Measurements from ENCODE around the gene MED27. TPM values are rescaled to one million over a fixed set of nuclear protein-coding genes. Genes with fewer than 3 reads are reported as not detected.

Gene MED27
- total RNA-seq, 1 experiment from 2014 or later: 30.4 TPM

DNA sequence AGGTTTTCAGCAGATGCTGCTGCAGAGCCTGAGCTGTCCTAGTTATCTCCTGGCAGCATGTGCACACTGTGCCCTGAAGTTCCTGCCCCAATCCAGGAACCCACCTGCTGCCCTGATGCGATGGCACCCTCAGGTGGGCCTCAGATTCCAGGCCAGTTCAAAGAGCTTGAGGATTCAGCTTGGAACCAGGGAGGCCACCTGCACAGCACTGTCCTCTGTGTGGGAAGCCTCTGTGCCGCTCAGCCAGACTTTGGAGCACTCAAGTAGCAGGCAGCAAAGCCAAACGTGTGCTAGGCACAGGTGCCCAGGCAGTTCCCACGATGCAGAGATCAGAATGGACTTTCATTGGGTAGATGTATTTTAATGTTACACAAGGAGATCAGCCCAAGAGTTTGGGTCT, 207.0 kb downstream of the MED27 start:
- Histone ChIP-seq H3K4me3 (ENCODE audit: low read depth, low read length) (no peak overlapping the region), H3K4me1 (no peaks in the 10 kb centered on the region), H3K9me3 (no peaks in the 10 kb centered on the region), H3K27me3 (replicated peaks; ENCODE audit: control insufficient read depth, insufficient read depth, low read length) (no peaks in the 10 kb centered on the region), H3K36me3 (ENCODE audit: control insufficient read depth, insufficient read depth, low read length) (no peaks in the 10 kb centered on the region)
- TF ChIP-seq, protein P1, sequence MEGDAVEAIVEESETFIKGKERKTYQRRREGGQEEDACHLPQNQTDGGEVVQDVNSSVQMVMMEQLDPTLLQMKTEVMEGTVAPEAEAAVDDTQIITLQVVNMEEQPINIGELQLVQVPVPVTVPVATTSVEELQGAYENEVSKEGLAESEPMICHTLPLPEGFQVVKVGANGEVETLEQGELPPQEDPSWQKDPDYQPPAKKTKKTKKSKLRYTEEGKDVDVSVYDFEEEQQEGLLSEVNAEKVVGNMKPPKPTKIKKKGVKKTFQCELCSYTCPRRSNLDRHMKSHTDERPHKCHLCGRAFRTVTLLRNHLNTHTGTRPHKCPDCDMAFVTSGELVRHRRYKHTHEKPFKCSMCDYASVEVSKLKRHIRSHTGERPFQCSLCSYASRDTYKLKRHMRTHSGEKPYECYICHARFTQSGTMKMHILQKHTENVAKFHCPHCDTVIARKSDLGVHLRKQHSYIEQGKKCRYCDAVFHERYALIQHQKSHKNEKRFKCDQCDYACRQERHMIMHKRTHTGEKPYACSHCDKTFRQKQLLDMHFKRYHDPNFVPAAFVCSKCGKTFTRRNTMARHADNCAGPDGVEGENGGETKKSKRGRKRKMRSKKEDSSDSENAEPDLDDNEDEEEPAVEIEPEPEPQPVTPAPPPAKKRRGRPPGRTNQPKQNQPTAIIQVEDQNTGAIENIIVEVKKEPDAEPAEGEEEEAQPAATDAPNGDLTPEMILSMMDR (IDR thresholded peaks at IDR 0.05; ENCODE audit: insufficient read depth in 1 of 2, low read depth in 1 of 2, low read length in 1 of 2, severe bottlenecking in 1 of 2, unreplicated experiment in 1 of 2): no peak
- ChIA-PET POLR2A (no interaction called here), CTCF (no interaction called here)
- no TSS peak for BruUV-seq (replicated peaks)
- H3K36me3 Mint-ChIP-seq (ENCODE audit: insufficient read depth, unreplicated experiment): peaks cover 15% of the 10 kb centered on the region
- no peaks in the 10 kb centered on the region for H3K9me3 Mint-ChIP-seq (ENCODE audit: unreplicated experiment)
- H3K4me3 Mint-ChIP-seq (ENCODE audit: unreplicated experiment): no peak overlapping the region
- no peaks in the 10 kb centered on the region for H3K27me3 Mint-ChIP-seq (ENCODE audit: insufficient read depth, unreplicated experiment)
- no peak for DNase-seq
- no peaks in the 10 kb centered on the region for H3K4me1 Mint-ChIP-seq (ENCODE audit: low read depth, unreplicated experiment)
- H3K27ac Mint-ChIP-seq (ENCODE audit: unreplicated experiment): no peak overlapping the region
- intact Hi-C loops (cut with micrococcal nuclease; ENCODE audit: unreplicated experiment): no loop called here

- CTCF ChIA-PET: no interaction called here
- Mint-ChIP-seq H3K4me1 (ENCODE audit: low read depth, unreplicated experiment) (no peaks in the 10 kb centered on the region), H3K27ac (ENCODE audit: unreplicated experiment) (no peak overlapping the region), H3K36me3 (ENCODE audit: insufficient read depth, unreplicated experiment) (peaks cover 13% of the 10 kb centered on the region), H3K9me3 (ENCODE audit: unreplicated experiment) (no peaks in the 10 kb centered on the region), H3K4me3 (ENCODE audit: unreplicated experiment) (no peak overlapping the region), H3K27me3 (ENCODE audit: insufficient read depth, unreplicated experiment) (no peaks in the 10 kb centered on the region)
- Histone ChIP-seq H3K27me3 (replicated peaks; ENCODE audit: control insufficient read depth, insufficient read depth, low read length) (no peaks in the 10 kb centered on the region), H3K9me3 (no peaks in the 10 kb centered on the region), H3K4me1 (no peaks in the 10 kb centered on the region), H3K4me3 (ENCODE audit: low read depth, low read length) (no peak overlapping the region), H3K36me3 (ENCODE audit: control insufficient read depth, insufficient read depth, low read length) (no peaks in the 10 kb centered on the region)
- BruUV-seq (replicated peaks): no TSS peak
- no peak for DNase-seq
- TF ChIP-seq, protein P1 (IDR thresholded peaks at IDR 0.05; ENCODE audit: insufficient read depth in 1 of 2, low read depth in 1 of 2, low read length in 1 of 2, severe bottlenecking in 1 of 2, unreplicated experiment in 1 of 2): peak in 1 of 2 experiments; percentile 48
- intact Hi-C loops (cut with micrococcal nuclease; ENCODE audit: unreplicated experiment): no loop called here
- POLR2A ChIA-PET: no interaction called here
These were observed 207.7 kb downstream of the MED27 start for GRCh38 chr9:131872006-131872405.

GRCh38 chr9:131870156-131870555, 209.5 kb downstream of the MED27 start:
- Mint-ChIP-seq H3K27me3 (ENCODE audit: insufficient read depth, unreplicated experiment) (no peaks in the 10 kb centered on the region), H3K36me3 (ENCODE audit: insufficient read depth, unreplicated experiment) (peaks cover 10% of the 10 kb centered on the region), H3K4me1 (ENCODE audit: low read depth, unreplicated experiment) (no peaks in the 10 kb centered on the region), H3K4me3 (ENCODE audit: unreplicated experiment) (no peak overlapping the region), H3K9me3 (ENCODE audit: unreplicated experiment) (no peaks in the 10 kb centered on the region), H3K27ac (ENCODE audit: unreplicated experiment) (no peak overlapping the region)
- no peak for DNase-seq
- Histone ChIP-seq H3K9me3 (no peaks in the 10 kb centered on the region), H3K27me3 (replicated peaks; ENCODE audit: control insufficient read depth, insufficient read depth, low read length) (no peaks in the 10 kb centered on the region), H3K4me3 (ENCODE audit: low read depth, low read length) (no peak overlapping the region), H3K4me1 (no peaks in the 10 kb centered on the region), H3K36me3 (ENCODE audit: control insufficient read depth, insufficient read depth, low read length) (no peaks in the 10 kb centered on the region)
- no TSS peak for BruUV-seq (replicated peaks)
- intact Hi-C loops (cut with micrococcal nuclease; ENCODE audit: unreplicated experiment): no loop called here
- POLR2A ChIA-PET: no interaction called here
- CTCF ChIA-PET: interaction anchor here (1.0 kb wide), 1 partner anchor 366 kb away, joined by 3 read pairs; no protein-coding TSS in a partner anchor
- TF ChIP-seq, protein P1 (IDR thresholded peaks at IDR 0.05; ENCODE audit: insufficient read depth in 1 of 2, low read depth in 1 of 2, low read length in 1 of 2, severe bottlenecking in 1 of 2, unreplicated experiment in 1 of 2): no peak
